HG03571 (cell line): Measurements from ENCODE around the gene CMIP.
"Not testable (repeated sequence)": the region's sequence is repeated elsewhere in the genome, so short reads cannot be mapped to it uniquely, and the experiment has no call there.

Experiments
- ATAC-seq: cut with Tn5 transposase; IDR thresholded peaks from one replicate; pipeline ENCODE4 v1.9.1; 2021; ENCODE audit not compliant: unreplicated experiment

CMIP gene

DNA sequence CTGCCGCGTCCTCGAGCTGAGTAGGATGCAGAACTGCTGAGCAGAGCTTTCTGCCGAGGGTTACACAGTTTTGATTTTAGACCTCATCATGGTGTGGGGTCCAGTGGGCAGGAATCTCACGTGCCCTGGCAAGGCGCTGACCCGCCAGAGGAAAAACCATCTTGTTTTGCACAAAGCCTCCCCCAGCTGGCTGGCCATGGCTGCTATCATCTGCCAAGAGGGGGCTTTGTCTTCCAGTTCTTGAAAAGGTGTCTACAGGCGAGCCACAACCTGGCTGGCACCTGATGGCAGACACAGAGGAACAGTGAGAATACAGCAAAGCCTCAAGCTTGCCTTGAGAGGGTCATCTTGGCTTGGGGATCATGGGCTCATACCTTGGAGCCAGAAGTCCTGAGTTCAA lies 118.3 kb downstream of the CMIP start:
- ATAC-seq, result no peak

DNA sequence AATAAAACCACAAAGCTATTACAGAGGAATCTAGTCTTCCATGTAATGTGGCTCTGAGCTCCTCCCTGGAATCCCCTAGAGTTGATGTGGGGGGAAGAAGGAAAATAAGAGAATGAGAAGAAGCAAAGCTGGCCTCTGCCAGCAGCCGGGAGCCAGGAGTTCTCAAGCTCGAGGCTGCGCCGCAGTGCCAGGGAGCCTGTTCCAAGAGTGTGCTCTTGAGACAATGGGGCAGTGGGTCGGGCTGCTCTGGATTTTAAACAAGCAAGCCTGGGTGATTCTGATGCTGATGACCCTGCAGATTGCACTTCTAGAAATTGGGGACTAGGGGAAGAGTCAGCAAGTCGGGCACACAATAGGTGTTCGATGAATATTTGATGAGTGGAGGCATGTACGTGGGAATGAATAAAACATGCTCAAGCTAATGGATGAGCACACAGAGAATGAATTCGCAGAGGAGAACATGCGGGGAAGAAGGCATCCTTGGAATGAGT lies 119.9 kb downstream of the CMIP start:
- no peak for ATAC-seq

DNA sequence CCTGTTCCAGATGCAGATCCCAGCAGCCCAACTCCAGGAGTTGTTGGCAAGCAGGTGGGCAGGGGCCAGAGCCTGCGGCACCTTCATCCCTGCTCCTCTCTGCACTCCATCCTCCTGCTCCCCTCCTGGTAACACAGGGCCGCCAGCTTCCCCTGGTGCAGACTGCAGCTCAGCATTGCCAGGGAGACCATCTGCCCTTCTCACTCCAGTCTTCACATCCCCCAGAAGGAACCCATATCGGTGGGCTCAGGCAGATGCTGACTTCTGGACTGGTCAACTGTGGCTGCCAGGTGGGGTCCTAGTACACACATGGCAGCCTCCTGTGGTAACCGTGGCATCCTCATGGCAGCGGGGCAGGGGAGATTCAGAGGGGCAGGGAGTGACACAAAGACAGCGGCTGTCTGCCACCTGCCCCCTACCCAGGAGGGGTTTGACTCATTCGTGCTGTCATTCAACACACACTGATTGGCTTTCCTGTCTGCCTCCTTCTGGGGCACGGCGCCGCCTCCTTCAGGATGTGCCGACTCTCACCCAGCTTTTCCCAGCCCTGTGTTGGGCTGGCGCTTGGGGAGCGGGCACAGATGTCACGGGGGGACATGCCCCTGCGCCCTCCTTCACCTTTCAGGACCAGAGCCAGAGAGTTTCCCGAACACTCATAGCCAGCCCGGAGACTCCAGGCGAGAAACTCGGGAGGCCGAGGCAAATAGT lies 120.9 kb downstream of the CMIP start:
- ATAC-seq, result no peak

DNA sequence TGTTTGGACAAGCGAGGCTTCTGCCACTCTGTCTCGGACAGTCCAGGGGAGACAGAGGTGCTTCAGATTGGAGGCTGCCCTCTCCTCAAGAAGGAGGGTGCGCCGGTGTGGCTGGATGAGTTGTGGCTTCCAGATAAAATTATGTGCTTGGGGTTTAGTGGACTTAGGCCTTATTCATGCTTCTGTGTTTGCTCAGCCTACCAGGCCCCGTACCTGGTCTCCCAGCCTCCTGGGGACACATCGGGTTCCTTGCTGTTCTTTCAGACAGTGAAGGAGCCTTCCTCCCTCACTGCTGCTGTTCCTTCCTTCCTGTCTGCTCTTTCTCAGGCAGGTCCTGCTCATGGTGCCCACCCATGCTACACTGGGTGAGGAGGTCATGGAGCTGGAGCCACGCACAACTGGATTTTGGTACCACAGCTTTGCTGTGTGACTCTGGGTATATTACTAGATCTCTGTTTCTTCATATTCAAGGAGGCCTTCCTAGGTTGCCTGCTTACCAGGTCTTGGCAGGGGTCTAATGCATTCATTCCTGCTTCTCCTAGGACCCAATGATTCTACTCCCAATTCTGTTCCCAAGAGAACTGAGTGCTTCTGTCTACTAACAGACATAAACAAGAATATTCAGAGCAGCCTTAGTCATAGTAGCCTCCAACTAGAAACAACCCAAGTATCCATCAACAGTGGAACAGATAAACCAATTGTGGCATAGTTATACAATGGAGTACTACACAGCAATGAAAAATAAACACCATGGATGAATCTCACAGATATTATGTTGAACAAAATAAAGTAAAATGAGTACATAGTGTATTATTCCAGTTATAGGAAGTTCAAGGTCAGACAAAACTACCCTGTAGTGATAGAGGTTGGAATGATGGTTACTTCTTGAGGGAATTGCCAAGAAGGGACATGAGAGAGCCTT lies 121.7 kb downstream of the CMIP start:
- no peak for ATAC-seq

DNA sequence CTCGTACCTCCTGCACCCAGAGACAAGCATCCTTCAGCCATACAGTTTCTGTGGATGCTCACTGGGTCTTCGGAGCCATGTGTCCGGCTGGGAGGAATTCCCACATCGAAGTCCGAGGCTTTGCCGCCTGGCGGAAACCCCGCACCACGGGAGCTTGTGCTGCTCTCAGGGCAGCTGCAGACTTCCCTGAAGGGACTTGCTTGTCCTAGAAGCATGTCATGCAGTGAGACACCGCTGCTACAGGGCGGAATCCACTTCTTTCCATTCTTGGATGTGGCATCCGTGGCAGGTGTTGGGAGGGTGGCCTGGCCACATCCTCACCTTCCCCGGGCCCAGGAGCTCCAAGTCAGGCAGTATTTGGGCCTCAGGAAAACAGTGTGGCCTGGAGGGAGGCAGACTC lies 122.5 kb downstream of the CMIP start:
- ATAC-seq, result no peak

DNA sequence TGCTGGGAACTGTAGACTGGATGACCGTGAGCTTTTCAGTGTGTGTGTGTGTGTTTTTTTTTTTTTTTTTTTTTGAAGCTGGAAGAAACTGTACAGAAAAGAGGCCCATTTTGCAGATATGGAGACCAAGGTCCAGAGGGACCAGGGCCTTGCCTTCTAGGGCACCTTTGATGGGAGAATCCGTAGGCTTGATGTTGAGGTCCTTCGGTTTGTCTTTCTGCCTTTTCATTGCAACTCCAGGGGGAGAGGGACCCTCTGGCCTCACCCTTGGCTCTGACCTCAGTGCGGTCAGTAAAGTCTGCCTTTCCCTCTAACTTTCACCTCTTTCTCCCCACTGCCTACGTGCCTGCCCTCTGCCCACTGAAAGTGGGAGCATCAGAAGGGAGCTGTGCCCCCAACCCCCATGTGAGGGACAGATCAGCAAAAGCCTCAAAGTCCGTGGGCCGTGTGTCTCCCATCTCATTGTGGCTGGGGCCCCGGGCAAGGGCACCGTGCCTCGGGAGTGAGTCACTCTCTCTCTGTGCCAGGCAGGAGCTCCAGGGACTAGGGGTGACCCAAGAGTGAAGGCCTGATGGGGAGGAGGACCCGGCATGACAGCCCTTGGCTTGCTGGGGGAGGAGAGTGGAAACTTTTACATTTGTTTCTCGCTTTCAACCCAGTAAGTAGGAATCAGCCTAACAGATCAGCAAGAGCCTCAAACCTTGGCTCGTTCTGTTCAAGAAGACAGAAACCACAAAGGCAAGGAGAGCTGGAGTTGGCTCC lies 123.6 kb downstream of the CMIP start:
- ATAC-seq, result no peak

DNA sequence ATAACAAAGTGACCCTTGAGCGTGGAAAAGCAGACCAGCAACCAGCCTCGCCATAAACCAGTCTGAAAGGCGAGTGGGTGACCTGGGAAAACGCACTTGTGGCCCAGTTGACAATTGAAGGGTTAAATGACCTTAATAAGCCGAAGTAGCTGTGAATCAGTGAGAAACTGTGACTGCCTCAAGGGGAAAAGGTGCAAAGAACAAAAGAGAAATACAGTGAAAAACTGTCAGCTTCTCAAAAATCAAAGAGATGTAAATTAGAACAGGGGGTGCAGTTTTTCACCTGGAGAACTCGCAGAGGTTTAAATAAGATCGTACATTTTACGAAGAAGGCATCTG lies 124.1 kb downstream of the CMIP start:
- no peak for ATAC-seq

DNA sequence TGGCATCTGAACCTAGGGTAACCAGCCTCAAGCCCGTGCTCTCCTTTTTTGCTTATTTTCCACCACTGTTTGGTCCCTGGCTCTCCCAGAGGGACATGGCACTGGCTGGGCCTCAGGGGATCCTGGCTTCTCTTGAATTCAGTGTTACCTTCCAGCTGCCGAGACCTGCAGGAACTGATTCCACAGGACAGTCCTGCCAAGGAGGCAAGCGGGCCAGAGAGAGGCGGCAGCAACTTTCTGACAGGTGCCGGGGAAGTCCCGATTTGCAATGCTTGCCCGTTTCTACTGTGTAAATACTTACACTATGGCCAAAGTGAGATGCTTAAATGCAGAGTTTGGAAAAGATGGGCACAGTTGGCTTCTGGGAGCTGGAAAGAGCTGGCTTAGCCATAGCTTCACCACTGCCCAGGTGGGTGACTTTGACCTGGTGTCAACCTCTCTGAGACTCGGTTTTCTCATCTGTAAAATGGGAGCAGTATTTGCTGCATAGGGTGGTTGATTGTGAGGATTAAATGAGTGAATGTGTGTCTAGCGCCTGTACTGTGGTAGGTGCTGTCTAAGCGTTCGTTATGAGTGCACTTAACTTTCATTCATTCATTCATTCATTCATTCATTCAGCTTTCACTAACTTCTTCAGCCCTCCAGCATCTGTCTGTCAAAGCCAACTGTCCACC lies 124.9 kb downstream of the CMIP start:
- no peak for ATAC-seq

DNA sequence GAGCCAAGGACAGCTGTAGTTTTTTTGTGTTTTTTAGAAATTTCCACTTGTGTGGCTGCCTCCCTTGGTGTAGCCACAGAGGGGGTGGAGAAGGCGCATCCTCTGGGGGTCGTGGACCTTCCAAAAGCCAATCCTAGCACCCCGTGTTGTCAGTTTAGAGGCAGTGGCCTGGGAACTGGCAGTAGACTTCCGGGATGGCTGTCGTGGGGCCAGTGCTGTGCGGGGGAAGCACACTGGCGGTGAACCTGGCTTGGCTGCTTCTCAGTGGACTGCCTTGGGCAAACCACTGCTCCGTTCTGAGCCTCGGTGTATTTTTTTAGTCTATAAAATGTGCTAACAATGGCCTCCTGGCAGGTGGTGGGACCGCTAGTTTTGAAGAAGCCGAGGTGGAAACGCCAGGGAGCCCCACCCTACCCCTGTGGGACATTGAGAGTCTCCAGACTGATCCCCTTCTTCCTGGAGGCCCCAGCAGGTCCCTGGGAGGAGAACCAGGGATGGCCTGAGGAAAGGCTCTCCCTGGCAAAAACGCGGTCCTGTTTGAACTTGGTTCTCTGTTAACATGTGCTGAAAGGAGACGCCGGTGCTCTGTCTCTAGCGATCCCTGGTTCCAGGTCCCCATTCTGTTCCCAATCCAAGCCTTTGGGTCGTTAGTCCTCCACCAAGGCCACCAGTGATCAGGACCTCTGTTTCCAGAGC lies 125.7 kb downstream of the CMIP start:
- no peak for ATAC-seq

DNA sequence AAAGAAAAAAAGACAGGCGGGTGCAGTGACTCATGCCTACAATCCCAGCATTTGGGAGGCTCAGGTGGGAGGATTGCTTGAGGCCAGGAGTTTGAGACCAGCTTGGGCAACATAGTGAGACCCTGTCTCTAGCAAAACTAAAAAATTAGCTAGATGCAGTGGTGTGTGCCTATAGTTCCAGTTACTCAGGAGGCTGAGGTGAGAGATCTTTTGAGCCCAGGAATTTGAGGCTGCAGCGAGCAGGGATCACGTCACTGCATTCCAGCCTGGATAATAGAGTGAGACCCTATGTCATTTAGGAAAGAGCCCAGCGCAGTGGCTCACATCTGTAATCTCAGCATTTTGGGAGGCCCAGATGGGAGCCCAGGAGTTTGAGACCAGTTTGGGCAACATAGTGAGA lies 126.6 kb downstream of the CMIP start:
- no peak for ATAC-seq

DNA sequence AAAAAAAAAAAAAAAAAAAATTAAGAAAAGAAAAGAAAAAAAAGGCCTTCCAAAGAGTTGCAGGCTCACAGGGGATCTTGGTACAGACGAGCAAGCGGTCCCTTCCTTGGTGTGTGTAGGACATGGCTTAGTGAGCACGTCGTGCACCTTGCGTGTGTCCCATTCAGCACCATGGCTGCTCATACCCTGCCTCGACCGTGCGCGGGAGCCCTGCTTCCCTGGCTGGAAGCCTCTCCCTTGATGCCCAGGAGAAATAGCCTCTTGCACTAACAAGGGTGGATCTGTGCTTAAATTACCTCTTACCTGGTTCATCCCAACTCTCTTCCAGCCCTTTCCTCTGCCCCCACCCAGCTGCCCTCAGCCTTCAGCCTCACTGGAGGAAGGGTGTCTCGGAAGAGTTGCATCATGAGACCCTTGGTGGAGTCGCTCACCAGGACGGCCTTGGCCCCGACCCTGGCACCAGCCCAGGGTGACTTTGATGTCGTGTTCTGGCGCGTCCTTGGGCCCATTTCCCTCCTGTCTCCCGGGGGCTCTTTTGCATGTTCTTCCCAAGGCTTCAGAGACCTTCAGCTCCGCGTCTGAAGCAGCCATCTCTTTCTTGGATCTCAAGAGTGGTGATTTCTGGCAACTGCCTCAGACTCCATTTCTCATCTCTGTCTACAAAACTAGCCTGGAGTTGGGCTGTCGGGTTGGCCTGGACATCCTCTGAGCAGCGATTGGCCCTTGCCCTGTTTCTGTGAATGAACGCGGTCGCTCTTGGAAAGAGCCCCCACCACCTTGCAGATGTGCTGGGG lies 127.2 kb downstream of the CMIP start:
- ATAC-seq, result no peak

DNA sequence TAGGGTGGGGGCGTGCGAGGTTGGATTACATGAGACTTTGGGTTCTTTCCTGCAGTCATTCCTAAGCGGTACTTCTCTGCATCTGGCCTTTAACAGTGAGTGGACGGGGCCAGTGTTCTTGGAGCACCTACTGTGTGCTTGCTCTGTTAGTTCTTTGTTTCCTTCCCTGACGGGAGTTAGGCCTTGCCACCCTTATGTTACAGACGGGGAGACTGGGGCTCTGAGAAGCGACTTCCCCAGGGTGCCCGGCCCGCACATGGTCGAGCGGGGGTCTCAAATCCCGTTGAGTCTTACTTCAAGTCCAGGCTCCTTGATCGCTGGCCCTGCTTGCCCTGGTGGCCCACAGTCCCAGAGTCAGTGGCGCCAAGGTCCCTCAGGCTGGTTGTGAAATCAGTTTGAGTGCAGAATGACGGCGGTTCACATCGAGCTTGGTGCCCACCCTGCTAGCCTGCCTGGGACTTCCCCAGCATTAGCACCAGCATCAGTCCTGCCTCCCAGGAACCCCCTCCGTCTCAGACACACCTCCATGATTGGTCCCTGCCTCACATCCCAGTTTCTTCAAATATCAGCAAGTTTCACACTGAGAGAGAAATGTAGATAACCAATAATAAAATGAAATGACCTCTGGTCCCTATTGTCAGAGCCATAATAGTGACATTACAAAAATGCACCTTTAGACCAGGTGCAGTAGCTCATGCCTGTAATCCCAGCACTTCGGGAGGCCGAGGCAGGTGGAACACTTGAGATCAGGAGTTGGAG lies 128.0 kb downstream of the CMIP start:
- no peak for ATAC-seq

DNA sequence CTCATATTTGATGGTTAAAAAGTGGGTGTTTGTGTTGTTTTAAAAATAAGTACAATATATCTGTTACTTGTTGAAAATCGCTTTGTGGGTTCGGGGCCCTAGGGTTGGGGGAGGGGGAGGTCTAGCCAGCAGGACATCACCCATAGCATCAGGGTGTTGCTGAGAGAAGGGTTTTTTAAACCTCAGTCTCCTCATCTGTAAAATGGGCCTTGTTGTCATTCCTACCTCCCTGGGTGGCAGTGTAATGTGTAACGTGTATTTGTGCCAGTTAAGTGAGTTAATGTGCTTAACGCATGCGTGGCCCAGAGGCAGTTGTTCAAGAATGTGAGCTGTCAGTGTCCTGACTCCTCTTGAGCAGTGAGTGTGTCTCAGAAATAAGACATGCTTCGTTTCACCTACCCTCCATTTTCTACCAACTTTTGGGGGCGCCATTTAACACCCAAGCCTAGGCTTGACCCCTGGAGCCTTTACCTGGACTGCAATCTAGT lies 129.0 kb downstream of the CMIP start:
- no peak for ATAC-seq

DNA sequence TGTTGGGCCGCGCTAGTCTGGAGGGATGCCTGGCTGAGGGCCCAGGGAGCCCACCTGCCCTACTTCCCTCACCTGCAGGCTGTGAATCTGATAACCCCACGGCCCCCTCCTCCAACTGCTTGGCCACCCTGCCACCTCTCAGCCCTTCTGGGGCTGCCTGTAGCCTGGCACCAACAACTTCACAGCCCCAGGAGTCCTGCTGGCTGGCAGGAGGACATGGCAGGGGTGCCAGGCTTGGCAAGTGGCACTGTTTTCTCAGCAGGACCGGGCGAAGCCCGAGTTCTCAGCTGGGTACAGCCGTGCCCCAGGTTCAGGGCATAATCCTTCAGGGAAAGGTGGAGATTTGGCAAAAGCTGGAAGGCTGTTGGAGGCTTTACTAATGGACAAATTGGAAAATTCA lies 129.6 kb downstream of the CMIP start:
- ATAC-seq, result no peak

DNA sequence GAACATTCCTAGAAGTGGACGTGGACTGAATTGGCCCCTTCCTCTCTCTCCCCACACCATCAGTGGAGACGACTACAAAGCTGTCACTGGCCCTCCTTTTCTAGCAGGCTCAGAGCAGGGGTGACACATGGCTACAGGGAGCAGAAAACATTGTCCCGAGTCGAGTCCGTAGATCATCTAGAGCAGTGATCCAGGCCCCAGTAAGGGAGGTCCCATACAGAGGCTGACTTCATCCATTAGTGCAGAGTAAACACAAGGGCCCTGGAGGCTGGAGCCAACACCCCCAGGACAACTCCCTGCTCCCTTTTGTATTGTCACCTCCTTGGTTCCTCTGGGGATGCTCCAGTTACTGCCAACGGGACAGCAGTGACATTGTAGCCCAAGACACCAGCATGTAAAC lies 130.7 kb downstream of the CMIP start:
- no peak for ATAC-seq

DNA sequence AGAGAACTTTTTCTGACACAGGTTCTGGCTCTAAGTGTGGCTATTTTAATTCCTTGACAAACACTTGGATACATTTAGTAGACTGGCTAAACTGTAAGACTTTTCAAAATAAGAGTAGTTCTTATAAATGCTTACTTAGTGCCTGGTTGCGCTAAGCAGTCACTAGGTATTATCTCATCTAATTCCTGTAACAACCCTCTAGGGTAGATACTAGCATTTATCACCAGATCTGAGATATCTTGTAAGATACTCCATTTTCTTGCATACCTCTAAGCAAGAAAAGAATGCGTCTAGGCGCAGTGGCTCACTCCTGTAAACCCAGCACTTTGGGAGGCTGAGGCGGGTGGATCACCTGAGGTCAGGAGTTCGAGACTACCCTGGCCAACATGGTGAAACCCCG lies 131.2 kb downstream of the CMIP start:
- ATAC-seq, result no peak

DNA sequence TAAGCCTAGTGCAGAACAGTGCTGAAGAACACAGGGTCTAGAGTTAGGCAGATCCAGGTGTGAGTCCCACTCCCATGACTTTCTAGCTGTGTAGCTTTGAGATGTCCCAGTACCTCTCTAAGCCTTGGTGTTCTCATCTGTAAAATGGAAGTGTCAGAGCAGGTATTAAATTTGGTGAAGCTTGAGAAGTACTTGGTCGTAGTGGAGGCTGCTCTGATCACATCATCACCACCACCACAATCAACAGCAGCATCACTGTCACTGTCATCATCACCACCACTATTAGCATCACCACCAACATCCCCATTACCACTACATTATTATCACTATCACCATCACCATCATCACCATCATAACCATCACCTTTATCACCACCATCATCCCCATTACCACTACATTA lies 132.1 kb downstream of the CMIP start:
- ATAC-seq, result no peak

DNA sequence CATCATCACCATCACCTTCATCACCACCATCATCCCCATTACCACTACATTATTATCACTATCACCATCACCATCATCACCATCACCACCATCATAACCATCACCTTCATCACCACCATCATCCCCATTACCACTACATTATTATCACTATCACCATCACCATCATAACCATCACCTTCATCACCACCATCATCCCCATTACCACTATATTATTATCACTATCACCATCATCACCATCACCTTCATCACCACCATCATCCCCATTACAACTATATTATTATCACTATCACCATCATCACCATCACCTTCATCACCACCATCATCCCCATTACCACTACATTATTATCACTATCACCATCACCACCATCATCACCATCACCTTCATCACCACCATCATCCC lies 132.7 kb downstream of the CMIP start:
- not testable (repeated sequence) for ATAC-seq

DNA sequence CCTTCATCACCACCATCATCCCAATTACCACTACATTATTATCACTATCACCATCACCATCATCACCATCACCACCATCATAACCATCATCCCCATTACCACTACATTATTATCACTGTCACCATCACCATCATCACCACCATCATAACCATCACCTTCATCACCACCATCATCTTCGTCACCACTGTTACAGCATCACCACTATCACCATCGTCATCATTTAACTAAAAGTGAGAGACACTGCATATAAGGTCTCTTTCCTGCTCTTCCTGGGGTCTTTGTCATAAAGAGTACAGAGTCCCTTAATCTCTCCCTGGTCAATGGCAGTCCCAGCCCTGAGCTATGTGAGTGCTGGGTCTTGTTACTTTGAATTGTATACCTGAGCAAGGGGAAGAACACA lies 133.5 kb downstream of the CMIP start:
- ATAC-seq, result no peak
